ENCODE measurements around the gene PRRX2.

DNA sequence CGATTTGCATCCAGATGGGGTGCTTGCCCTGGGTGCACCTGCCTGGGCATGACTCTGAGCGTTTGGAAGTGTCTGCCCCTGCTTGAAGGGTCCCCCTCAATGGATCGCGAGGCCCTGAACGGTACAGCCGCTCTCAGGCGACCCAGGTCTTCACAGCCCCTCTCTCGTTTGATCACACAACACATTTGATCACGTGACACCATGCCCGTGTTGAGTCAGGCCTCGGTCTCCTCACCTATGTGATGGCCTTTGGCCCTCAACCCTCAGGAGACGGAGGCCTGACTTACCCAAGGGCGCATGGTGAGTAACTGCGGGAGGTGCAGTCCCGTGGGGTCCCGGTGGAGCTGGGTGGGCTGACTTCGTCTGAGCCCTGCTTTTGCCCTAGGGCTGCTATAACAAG, 20.5 kb upstream of the PRRX2 start:
- TF ChIP-seq, protein P1, sequence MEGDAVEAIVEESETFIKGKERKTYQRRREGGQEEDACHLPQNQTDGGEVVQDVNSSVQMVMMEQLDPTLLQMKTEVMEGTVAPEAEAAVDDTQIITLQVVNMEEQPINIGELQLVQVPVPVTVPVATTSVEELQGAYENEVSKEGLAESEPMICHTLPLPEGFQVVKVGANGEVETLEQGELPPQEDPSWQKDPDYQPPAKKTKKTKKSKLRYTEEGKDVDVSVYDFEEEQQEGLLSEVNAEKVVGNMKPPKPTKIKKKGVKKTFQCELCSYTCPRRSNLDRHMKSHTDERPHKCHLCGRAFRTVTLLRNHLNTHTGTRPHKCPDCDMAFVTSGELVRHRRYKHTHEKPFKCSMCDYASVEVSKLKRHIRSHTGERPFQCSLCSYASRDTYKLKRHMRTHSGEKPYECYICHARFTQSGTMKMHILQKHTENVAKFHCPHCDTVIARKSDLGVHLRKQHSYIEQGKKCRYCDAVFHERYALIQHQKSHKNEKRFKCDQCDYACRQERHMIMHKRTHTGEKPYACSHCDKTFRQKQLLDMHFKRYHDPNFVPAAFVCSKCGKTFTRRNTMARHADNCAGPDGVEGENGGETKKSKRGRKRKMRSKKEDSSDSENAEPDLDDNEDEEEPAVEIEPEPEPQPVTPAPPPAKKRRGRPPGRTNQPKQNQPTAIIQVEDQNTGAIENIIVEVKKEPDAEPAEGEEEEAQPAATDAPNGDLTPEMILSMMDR (conservative IDR thresholded peaks at IDR 0.05): no peak
- no peak for TF ChIP-seq ZFX (IDR thresholded peaks at IDR 0.05)
